GM19468 (cell line): ENCODE results near the gene MLLT6.

Experiments used
- ATAC-seq: cut with Tn5 transposase; IDR thresholded peaks from one replicate; pipeline ENCODE4 v1.9.1; 2021; ENCODE audit warnings: mild to moderate bottlenecking, moderate library complexity, moderate number of reproducible peaks; ENCODE audit not compliant: unreplicated experiment; ENCODE audit errors: extremely low read depth

Gene MLLT6

GRCh38 chr17:38706505-38707216 is 1.6 kb downstream of the MLLT6 start:
- no peak for ATAC-seq

- ATAC-seq: no peak
These were observed 2.7 kb downstream of the MLLT6 start for GRCh38 chr17:38707678-38708351.

GRCh38 chr17:38709104-38709820 is 4.2 kb downstream of the MLLT6 start:
- ATAC-seq: no peak

- ATAC-seq: no peak
These were observed 5.0 kb downstream of the MLLT6 start for GRCh38 chr17:38709864-38710603.

GRCh38 chr17:38710604-38710962 is 5.5 kb downstream of the MLLT6 start:
- ATAC-seq: no peak

GRCh38 chr17:38710985-38711384 is 5.9 kb downstream of the MLLT6 start:
- no peak for ATAC-seq

- no peak for ATAC-seq
These were observed 6.9 kb downstream of the MLLT6 start for GRCh38 chr17:38711792-38712571.

GRCh38 chr17:38712593-38712992 is 7.5 kb downstream of the MLLT6 start:
- no peak for ATAC-seq

- no peak for ATAC-seq
These were observed 8.5 kb downstream of the MLLT6 start for GRCh38 chr17:38713456-38714075.

GRCh38 chr17:38715216-38715943 is 10.3 kb downstream of the MLLT6 start:
- no peak for ATAC-seq

- ATAC-seq: no peak
These were observed 11.4 kb downstream of the MLLT6 start for GRCh38 chr17:38716368-38717005.

GRCh38 chr17:38717139-38717745 is 12.2 kb downstream of the MLLT6 start:
- no peak for ATAC-seq

- no peak for ATAC-seq
These were observed 14.3 kb downstream of the MLLT6 start for GRCh38 chr17:38719289-38719942.

GRCh38 chr17:38719943-38720641 is 15.0 kb downstream of the MLLT6 start:
- no peak for ATAC-seq

GRCh38 chr17:38720941-38721340 is 15.9 kb downstream of the MLLT6 start:
- ATAC-seq: no peak

- no peak for ATAC-seq
These were observed 16.7 kb downstream of the MLLT6 start for GRCh38 chr17:38721802-38722201.
